Breast epithelium (tissue), 3 donors: ENCODE measurements around the gene PTPN3.

ENCODE experiments used
- POLR2A ChIP-seq: fragments of 450-650 bp; IDR thresholded peaks from one replicate; pipeline ENCODE4 v1.6.1; 2016; ENCODE audit warnings: antibody characterized with exemption, mild to moderate bottlenecking, moderate library complexity
- TF ChIP-seq, protein P1 (sequence below), 3 donors: fragments of 450-650 bp; IDR thresholded peaks; one replicate each; pipeline ENCODE4 v1.5.1; 2016 to 2017; ENCODE audit warnings: antibody characterized with exemption in 3 of 3, mild to moderate bottlenecking in 3 of 3, moderate library complexity in 3 of 3

DNA sequence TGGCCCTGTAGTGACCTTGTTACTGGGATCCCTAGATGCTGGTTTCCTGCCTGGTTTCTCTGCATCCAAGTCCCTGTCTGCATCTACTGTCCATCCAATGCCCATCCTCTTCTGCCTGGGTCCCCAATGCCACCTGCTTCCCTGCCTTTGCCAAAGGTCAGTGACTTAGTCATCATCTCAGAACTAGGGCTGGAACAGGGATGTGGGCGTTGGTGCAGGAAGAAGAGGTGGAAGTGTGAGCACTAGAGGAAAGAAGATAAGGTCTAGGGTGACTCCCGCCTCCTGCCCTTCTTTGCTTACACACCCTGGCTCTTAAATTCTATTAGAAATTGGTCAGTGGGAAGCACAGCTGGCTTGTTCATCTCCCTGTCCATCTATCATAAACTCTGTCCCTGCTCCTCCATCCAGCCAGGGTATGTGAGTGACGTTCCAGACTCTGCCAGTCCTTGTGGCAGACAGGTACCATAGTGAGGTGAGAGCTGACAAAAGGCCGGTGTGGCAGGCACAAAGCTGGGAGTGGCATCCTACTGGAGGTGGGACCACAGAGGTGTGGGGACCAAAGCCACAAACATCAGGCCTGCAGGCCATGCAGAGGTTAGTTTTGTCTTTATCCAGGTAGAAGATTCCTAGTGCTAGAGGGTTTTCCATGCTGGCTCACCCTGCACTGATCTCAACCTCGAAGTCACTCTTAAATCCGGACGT is 9.2 kb downstream of the PTPN3 start:
- TF ChIP-seq, protein P1, sequence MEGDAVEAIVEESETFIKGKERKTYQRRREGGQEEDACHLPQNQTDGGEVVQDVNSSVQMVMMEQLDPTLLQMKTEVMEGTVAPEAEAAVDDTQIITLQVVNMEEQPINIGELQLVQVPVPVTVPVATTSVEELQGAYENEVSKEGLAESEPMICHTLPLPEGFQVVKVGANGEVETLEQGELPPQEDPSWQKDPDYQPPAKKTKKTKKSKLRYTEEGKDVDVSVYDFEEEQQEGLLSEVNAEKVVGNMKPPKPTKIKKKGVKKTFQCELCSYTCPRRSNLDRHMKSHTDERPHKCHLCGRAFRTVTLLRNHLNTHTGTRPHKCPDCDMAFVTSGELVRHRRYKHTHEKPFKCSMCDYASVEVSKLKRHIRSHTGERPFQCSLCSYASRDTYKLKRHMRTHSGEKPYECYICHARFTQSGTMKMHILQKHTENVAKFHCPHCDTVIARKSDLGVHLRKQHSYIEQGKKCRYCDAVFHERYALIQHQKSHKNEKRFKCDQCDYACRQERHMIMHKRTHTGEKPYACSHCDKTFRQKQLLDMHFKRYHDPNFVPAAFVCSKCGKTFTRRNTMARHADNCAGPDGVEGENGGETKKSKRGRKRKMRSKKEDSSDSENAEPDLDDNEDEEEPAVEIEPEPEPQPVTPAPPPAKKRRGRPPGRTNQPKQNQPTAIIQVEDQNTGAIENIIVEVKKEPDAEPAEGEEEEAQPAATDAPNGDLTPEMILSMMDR (IDR thresholded peaks at IDR 0.05), result no peak
- TF ChIP-seq POLR2A, result no peak
